GM10266 (cell line): Measurements from ENCODE around the gene ZNF326.
"Not testable (repeated sequence)": the region's sequence is repeated elsewhere in the genome, so short reads cannot be mapped to it uniquely, and the experiment has no call there.

Experiments used
- DNase-seq: peaks from one replicate; pipeline ENCODE4 v3.0.0; 2012; ENCODE audit errors: extremely low spot score
- CTCF ChIP-seq: IDR thresholded peaks from 2 replicates; pipeline ENCODE4 v1.5.1; 2012; ENCODE audit warnings: mild to moderate bottlenecking, low read depth; ENCODE audit not compliant: control insufficient read depth, insufficient read depth; ENCODE audit errors: missing control alignments

ZNF326 gene

GRCh38 chr1:89980605-89981004, 14.3 kb upstream of the ZNF326 start:
- no peak for DNase-seq
- TF ChIP-seq CTCF = no peak

GRCh38 chr1:89982846-89983245, 12.1 kb upstream of the ZNF326 start:
- not testable (repeated sequence) for DNase-seq

- not testable (repeated sequence) for DNase-seq
Observed at GRCh38 chr1:89984564-89985116, 10.3 kb upstream of the ZNF326 start.

- no peak for TF ChIP-seq CTCF
- DNase-seq = no peak
Observed at GRCh38 chr1:89986020-89986419, 8.9 kb upstream of the ZNF326 start.

- TF ChIP-seq CTCF = peak; percentile 89
- peak; percentile 82 for DNase-seq
Observed at GRCh38 chr1:89987159-89987819, 7.6 kb upstream of the ZNF326 start.

- TF ChIP-seq CTCF = no peak
- DNase-seq = no peak
Observed at GRCh38 chr1:89989099-89989498, 5.8 kb upstream of the ZNF326 start.

- DNase-seq = no peak
- TF ChIP-seq CTCF = no peak
Observed at GRCh38 chr1:89989799-89990198, 5.1 kb upstream of the ZNF326 start.

- DNase-seq = no peak
- no peak for TF ChIP-seq CTCF
Observed at GRCh38 chr1:89990976-89991831, 3.7 kb upstream of the ZNF326 start.
